BLaER1 (cell line): Measurements from ENCODE around the gene PAQR8.

Source experiments
- H3K27ac ChIP-seq: shearing (Covaris generic); formaldehyde crosslinking; 2 replicates; pipeline ENCODE4 v1.8.1; 2022
- H3K27me3 ChIP-seq: shearing (Covaris generic); formaldehyde crosslinking; 2 replicates; pipeline ENCODE4 v1.8.1; 2022
- H3K36me3 ChIP-seq: shearing (Covaris generic); formaldehyde crosslinking; 2 replicates; pipeline ENCODE4 v1.8.1; 2022
- H3K4me1 ChIP-seq: shearing (Covaris generic); formaldehyde crosslinking; 2 replicates; pipeline ENCODE4 v1.8.1; 2022
- H3K4me2 ChIP-seq: shearing (Covaris generic); formaldehyde crosslinking; 2 replicates; pipeline ENCODE4 v1.8.1; 2022
- H3K4me3 ChIP-seq: shearing (Covaris generic); formaldehyde crosslinking; 2 replicates; pipeline ENCODE4 v1.8.1; 2022
- H3K9ac ChIP-seq: shearing (Covaris generic); formaldehyde crosslinking; 2 replicates; pipeline ENCODE4 v1.8.1; 2022
- H3K9me3 ChIP-seq: shearing (Covaris generic); formaldehyde crosslinking; 2 replicates; pipeline ENCODE4 v1.8.1; 2022
- H4K20me1 ChIP-seq: shearing (Covaris generic); formaldehyde crosslinking; 2 replicates; pipeline ENCODE4 v1.8.1; 2022
- Cebpa-rat ChIP-seq: shearing (Covaris generic); IDR thresholded peaks from 2 replicates; pipeline ENCODE4 v1.8.1; 2022

PAQR8 gene

DNA sequence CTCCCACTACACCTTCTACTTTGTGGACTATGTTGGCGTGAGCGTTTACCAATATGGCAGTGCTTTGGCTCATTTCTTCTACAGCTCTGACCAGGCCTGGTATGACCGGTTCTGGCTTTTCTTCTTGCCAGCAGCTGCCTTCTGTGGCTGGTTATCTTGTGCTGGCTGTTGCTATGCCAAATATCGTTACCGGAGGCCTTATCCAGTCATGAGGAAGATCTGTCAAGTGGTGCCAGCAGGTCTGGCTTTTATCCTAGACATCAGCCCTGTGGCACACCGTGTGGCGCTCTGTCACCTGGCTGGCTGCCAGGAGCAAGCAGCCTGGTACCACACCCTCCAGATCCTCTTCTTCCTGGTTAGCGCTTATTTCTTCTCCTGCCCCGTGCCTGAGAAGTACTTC is 41.7 kb downstream of the PAQR8 start:
- no peak overlapping the region for H3K4me2 ChIP-seq
- H3K9ac ChIP-seq, result no peak overlapping the region
- peaks cover 3% of the 10 kb centered on the region; the same call in 1 of the 2 replicates for H3K4me1 ChIP-seq
- H3K27me3 ChIP-seq, result no peaks in the 10 kb centered on the region
- no peak for TF ChIP-seq Cebpa-rat
- H3K9me3 ChIP-seq, result no peaks in the 10 kb centered on the region
- no peak overlapping the region for H3K27ac ChIP-seq
- peaks cover 28% of the 10 kb centered on the region for H3K36me3 ChIP-seq
- no peak overlapping the region for H3K4me3 ChIP-seq
- no peaks in the 10 kb centered on the region for H4K20me1 ChIP-seq

DNA sequence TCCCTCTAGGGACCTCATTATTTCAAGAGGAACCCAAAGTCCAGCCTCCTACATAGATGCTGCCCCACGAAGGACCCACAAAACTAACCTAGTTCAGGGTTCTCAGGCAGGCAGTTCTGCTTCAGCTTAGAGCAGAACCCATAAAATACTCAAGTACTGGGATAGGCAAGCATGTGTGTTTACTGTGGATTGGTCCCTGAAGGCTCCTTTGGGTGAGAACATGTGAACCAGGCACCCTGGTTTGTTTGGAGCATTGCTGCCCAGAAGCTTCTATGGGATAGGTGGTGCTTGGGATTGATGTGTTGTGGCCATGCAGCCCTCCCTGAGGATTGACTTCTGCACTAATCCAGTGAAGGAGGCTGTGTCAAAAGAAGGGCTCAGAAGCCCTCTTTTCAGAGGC is 43.3 kb downstream of the PAQR8 start:
- no peak overlapping the region for H3K4me2 ChIP-seq
- no peaks in the 10 kb centered on the region for H4K20me1 ChIP-seq
- no peaks in the 10 kb centered on the region for H3K27me3 ChIP-seq
- peaks cover 28% of the 10 kb centered on the region for H3K36me3 ChIP-seq
- no peaks in the 10 kb centered on the region for H3K4me1 ChIP-seq
- H3K27ac ChIP-seq, result no peak overlapping the region
- TF ChIP-seq Cebpa-rat, result no peak
- H3K9me3 ChIP-seq, result no peaks in the 10 kb centered on the region
- no peak overlapping the region for H3K4me3 ChIP-seq
- no peak overlapping the region for H3K9ac ChIP-seq

DNA sequence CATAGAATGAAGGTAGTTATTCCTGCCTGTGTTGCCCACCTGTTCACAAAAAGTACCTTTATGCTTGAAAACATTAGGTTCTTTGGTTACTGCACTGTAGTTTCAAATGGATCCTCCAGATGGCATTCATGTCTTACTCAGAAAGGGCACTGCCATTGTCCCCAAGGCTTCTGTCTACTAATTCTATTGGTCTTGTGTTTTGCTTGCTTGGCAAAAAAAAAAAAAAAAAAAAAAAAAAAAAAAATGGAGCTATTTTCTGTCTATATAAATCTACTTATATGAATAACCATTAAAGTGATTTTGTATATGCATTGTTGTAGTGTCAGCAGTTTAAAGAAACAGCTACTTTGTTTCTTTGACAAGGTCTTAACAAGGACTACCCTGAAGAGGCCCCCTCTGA is 45.5 kb downstream of the PAQR8 start:
- Histone ChIP-seq H3K4me3 (no peak overlapping the region), H4K20me1 (no peaks in the 10 kb centered on the region), H3K4me1 (no peaks in the 10 kb centered on the region), H3K4me2 (no peak overlapping the region), H3K9ac (no peak overlapping the region), H3K27ac (no peak overlapping the region), H3K27me3 (no peaks in the 10 kb centered on the region), H3K9me3 (no peaks in the 10 kb centered on the region), H3K36me3 (peaks cover 28% of the 10 kb centered on the region)
- TF ChIP-seq Cebpa-rat, result no peak

DNA sequence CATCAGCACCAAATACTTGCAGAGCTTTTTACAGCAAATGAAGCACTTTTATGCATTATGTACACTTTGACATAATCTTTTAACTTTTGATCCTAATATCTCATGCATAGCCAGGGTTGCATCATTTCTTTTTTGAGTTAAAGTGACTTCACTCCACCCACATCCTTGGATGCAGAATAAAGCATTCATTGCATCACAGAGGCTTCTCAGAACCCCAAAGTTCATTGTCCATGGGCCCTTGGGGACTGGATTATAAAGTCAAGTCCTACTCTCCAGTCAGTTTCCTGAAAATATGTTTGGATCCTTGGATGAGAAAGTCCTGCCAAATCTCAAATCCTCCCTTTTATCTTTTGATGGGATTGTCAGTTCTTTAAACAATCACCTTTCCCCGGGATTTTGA is 47.5 kb downstream of the PAQR8 start:
- no peaks in the 10 kb centered on the region for H3K4me1 ChIP-seq
- peaks cover 9% of the 10 kb centered on the region; the same call in 1 of the 2 replicates for H3K36me3 ChIP-seq
- TF ChIP-seq Cebpa-rat, result no peak
- H3K27me3 ChIP-seq, result no peaks in the 10 kb centered on the region
- no peaks in the 10 kb centered on the region for H4K20me1 ChIP-seq
- H3K4me3 ChIP-seq, result no peak overlapping the region
- H3K27ac ChIP-seq, result no peak overlapping the region
- no peaks in the 10 kb centered on the region for H3K9me3 ChIP-seq
- H3K9ac ChIP-seq, result no peak overlapping the region
- no peak overlapping the region for H3K4me2 ChIP-seq

DNA sequence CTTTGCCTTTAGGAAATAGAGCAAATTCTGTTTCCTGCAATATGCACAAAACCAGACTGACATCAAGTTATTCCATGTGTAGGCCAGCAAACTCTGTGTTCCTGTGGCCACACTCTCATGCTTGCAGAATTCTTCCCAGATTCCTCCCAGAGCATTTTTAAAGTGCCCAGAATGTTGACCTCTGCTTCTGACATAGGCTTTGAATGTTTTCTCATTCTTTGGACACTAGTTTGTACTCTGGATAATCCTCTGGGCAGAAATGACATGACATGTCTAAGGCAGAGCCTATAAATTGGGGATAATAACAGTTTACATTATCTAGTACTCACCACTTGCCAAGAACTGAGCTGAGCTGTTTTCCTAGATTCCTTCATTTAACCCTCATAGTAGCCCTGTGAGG is 49.0 kb downstream of the PAQR8 start:
- Histone ChIP-seq H3K4me2 (no peak overlapping the region), H3K4me1 (peaks cover 6% of the 10 kb centered on the region; the same call in 1 of the 2 replicates), H3K27ac (no peak overlapping the region), H3K9ac (no peak overlapping the region), H3K9me3 (no peaks in the 10 kb centered on the region), H4K20me1 (no peaks in the 10 kb centered on the region), H3K4me3 (no peak overlapping the region), H3K36me3 (no peaks in the 10 kb centered on the region), H3K27me3 (no peaks in the 10 kb centered on the region)
- TF ChIP-seq Cebpa-rat, result no peak

DNA sequence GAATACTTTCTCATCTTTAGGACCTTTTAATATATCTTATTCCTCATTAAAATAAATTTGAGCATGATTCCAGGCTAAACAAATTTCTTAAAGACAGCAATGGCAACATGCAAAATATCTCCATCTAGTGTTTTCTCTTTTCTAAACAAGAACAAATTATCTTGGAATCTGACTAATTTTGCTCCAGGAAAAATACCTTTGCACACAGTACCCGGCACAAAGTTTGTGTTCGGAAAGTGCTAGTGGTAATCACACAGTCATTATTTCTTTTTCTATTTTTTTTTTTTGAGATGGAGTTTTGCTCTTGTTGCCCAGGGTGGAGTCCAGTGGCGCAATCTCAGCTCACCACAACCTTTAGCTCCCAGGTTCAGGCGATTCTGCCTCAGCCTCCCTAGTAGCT is 50.0 kb downstream of the PAQR8 start:
- Histone ChIP-seq H3K27me3 (no peaks in the 10 kb centered on the region), H3K4me2 (no peak overlapping the region), H3K4me1 (peaks cover 14% of the 10 kb centered on the region), H3K27ac (no peak overlapping the region), H3K36me3 (no peaks in the 10 kb centered on the region), H3K9me3 (no peaks in the 10 kb centered on the region), H3K4me3 (no peak overlapping the region), H4K20me1 (no peaks in the 10 kb centered on the region), H3K9ac (no peak overlapping the region)
- TF ChIP-seq Cebpa-rat, result no peak

DNA sequence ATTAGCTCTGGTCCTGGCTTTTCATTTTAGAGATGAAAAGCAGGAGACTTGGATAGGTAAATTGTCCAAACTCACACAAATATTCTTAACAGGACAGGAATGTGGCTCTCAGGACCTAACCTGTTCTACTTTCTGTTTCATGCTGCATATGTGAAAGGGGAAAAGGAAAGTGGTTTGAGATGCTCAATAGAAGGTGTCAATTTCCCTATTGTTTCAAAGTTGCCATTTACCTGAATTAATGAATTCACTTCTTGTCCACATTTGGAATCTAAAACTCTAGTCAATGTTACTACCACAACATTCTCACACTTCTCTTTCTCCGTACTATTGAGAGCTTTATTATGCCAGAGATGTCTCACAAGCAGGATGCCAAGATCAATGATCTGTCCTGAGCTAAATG is 53.4 kb downstream of the PAQR8 start:
- no peaks in the 10 kb centered on the region for H3K9me3 ChIP-seq
- no peak overlapping the region for H3K4me3 ChIP-seq
- H3K27ac ChIP-seq, result no peak overlapping the region
- H3K9ac ChIP-seq, result no peak overlapping the region
- no peak for TF ChIP-seq Cebpa-rat
- peaks cover 43% of the 10 kb centered on the region for H3K4me1 ChIP-seq
- H4K20me1 ChIP-seq, result no peaks in the 10 kb centered on the region
- no peaks in the 10 kb centered on the region for H3K27me3 ChIP-seq
- no peak overlapping the region for H3K4me2 ChIP-seq
- H3K36me3 ChIP-seq, result no peaks in the 10 kb centered on the region

DNA sequence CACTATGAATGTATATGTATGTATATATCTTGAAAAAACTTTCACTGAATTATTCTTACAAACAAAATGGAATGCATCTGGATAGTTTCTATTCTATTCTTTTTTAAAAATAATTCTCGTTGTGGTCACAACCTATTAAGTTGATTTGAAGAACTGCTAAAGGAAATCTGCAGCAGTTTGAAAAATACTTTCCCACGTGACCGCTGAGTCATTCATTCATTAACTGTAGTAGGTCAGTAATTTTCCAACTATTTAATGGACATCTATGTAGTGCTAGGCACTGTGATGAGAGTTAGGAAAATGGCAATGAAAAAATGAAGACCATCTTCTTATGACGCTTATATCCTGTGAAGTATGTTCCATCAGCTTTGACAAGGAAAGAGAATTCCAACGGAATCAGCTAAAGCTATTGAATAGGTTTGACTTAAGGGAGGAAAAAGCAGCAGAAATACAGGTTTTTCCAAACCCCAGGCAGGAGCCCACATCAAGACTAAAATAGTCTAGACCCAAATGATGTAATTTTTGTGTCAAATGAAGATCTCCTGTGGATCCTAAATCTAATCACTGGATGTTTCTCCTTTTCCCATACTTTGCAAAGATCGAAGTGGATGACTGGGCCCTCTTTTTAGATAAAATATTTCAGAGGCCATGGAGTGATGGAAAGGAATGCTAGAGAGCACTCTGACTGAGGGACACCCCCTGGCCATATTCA is 54.1 kb downstream of the PAQR8 start:
- H3K9me3 ChIP-seq, result no peaks in the 10 kb centered on the region
- no peak overlapping the region for H3K4me3 ChIP-seq
- H4K20me1 ChIP-seq, result no peaks in the 10 kb centered on the region
- no peak for TF ChIP-seq Cebpa-rat
- peaks cover 49% of the 10 kb centered on the region for H3K4me1 ChIP-seq
- H3K9ac ChIP-seq, result no peak overlapping the region
- no peaks in the 10 kb centered on the region for H3K36me3 ChIP-seq
- H3K27me3 ChIP-seq, result no peaks in the 10 kb centered on the region
- no peak overlapping the region for H3K4me2 ChIP-seq
- H3K27ac ChIP-seq, result no peak overlapping the region

DNA sequence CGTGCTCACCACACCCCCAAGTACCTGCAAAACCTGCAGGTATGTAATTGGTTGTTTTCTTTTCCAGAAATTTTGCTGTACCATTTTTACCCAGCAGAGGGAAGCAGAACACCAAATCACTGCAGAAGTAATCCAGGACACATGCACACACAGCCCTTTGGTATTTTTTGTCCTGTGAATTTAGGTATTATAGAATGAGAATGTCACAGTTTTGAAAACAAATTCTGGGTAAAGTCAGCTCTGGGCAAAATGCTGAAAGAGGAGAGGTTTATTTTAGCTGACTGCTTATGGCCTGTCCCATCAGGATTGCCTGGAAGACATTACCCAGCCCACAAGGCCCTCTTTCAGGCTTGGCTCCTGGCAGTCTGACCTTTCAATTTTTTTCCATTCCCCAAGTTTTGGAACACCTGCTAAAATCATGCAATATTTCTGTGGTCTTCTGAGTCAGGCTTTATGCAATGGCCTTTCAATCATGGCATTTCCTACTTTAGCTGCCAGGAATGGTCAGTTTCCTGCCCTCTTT is 54.7 kb downstream of the PAQR8 start:
- H3K4me3 ChIP-seq, result no peak overlapping the region
- H3K27ac ChIP-seq, result no peak overlapping the region; the same call in 1 of the 2 replicates
- peak overlapping the region; percentile 96; the same call in 1 of the 2 replicates for H3K4me2 ChIP-seq
- H3K27me3 ChIP-seq, result no peaks in the 10 kb centered on the region
- peaks cover 55% of the 10 kb centered on the region for H3K4me1 ChIP-seq
- H3K36me3 ChIP-seq, result no peaks in the 10 kb centered on the region
- peak overlapping the region; percentile 32; the same call in 1 of the 2 replicates for H3K9ac ChIP-seq
- no peaks in the 10 kb centered on the region for H4K20me1 ChIP-seq
- TF ChIP-seq Cebpa-rat, result no peak
- no peaks in the 10 kb centered on the region for H3K9me3 ChIP-seq

DNA sequence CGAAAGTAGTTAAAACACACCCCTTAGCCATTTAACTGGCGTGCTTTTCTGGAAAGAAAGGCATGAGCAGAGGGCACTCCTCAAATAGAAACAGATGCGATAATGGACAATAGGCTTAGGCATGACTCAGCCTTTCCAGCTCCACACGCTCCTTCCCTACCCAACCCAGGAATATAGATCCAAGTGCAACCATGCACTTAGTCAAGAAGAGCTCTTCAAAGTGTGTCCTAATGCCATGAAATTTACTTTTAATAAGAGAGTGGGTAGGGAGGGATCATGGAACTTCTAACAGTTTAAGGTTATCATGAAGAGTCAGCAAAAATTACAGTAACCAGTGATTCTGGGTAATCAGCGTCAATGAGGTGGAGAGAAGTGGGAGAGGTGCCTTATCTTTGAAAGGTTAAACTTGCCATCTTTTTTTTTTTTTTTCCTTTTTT is 55.7 kb downstream of the PAQR8 start:
- H3K27ac ChIP-seq, result peak overlapping the region; percentile 56
- H3K9ac ChIP-seq, result peak overlapping the region; percentile 32; the same call in 1 of the 2 replicates
- H3K4me2 ChIP-seq, result peak overlapping the region; percentile 96
- no peak overlapping the region for H3K4me3 ChIP-seq
- peaks cover 59% of the 10 kb centered on the region for H3K4me1 ChIP-seq
- no peaks in the 10 kb centered on the region for H4K20me1 ChIP-seq
- H3K9me3 ChIP-seq, result no peaks in the 10 kb centered on the region
- H3K36me3 ChIP-seq, result no peaks in the 10 kb centered on the region
- TF ChIP-seq Cebpa-rat, result no peak
- H3K27me3 ChIP-seq, result no peaks in the 10 kb centered on the region
